ENCODE measurements around the gene MYO5B. TPM values are rescaled to one million over a fixed set of nuclear protein-coding genes. Genes with fewer than 3 reads are reported as not detected.

The MYO5B gene
- total and polyA plus RNA-seq, 2 of the 4 experiments (the other 2 are of a cell fraction) = 0.24 to 0.54 TPM

GRCh38 chr18:49926106-49926745 is 268.7 kb downstream of the MYO5B start:
- Histone ChIP-seq H3K9me3 (ENCODE audit: control insufficient read depth, insufficient read depth, low read length) (no peaks in the 10 kb centered on the region), H2BK20ac (ENCODE audit: low read depth, low read length) (no peak overlapping the region), H3K4ac (ENCODE audit: low read depth, low read length) (no peak overlapping the region), H3K79me1 (ENCODE audit: low read depth in 1 of 2, low read length in 2 of 2) (no peaks in the 10 kb centered on the region), H3K27me3 (ENCODE audit: control insufficient read depth, insufficient read depth, low read length) (peaks cover 8% of the 10 kb centered on the region), H3K56ac (ENCODE audit: extremely low read depth, insufficient read depth, low read length) (no peak overlapping the region), H3K9ac (ENCODE audit: low read depth, low read length) (no peak overlapping the region), H3K9me1 (ENCODE audit: insufficient read depth, low read length) (no peaks in the 10 kb centered on the region), H3K27ac (ENCODE audit: insufficient read depth, low read length) (no peak overlapping the region), H3K4me3 (ENCODE audit: insufficient read depth, low read depth, low read length) (no peak overlapping the region), H2AFZ (replicated peaks; ENCODE audit: low read length, poor library complexity) (no peak overlapping the region), H4K20me1 (ENCODE audit: insufficient read depth, low read length) (no peaks in the 10 kb centered on the region), H2BK5ac (ENCODE audit: low read depth, low read length, poor library complexity, severe bottlenecking) (no peak overlapping the region), H4K8ac (ENCODE audit: low read depth in 2 of 2, low read length in 2 of 2) (no peak overlapping the region), H4K91ac (ENCODE audit: insufficient read depth, low read depth, low read length) (no peak overlapping the region), H3K18ac (ENCODE audit: low read depth, low read length) (no peak overlapping the region), H2AK5ac (ENCODE audit: low read depth, low read length) (no peak overlapping the region), H2AK9ac (replicated peaks; ENCODE audit: low read depth, low read length, poor library complexity) (no peak overlapping the region), H4K5ac (ENCODE audit: low read depth, low read length) (no peak overlapping the region), H3K23ac (ENCODE audit: low read depth, low read length) (no peak overlapping the region), H3K4me2 (ENCODE audit: low read depth, low read length) (no peak overlapping the region), H2BK15ac (ENCODE audit: low read depth, low read length) (no peak overlapping the region), H3K14ac (replicated peaks; ENCODE audit: low read depth, low read length) (no peak overlapping the region), H2BK120ac (ENCODE audit: low read depth, low read length) (no peak overlapping the region), H3K36me3 (ENCODE audit: control insufficient read depth, insufficient read depth, low read length) (no peaks in the 10 kb centered on the region), H3K4me1 (ENCODE audit: control insufficient read depth, insufficient read depth, low read length) (no peaks in the 10 kb centered on the region)
- no peak for ATAC-seq (ENCODE audit: low read depth)
- WGBS, 2 experiments (ENCODE audit: extremely low coverage in 2 of 2, insufficient read length in 1 of 2) = no CpG with 5 or more reads among the region's 5 CpGs
- no TSS peak for BruUV-seq (replicated peaks)
- ChIA-PET CTCF (no interaction called here), POLR2A (ENCODE audit: unreplicated experiment) (no interaction called here)
- in situ Hi-C loops (cut with MboI; ENCODE audit: low sequenced_read_pairs) (no loop called here), intact Hi-C loops (cut with micrococcal nuclease) (no loop called here), dilution Hi-C loops (cut with HindIII; ENCODE audit: low sequenced_read_pairs, unreplicated experiment) (no loop called here)
- TF ChIP-seq MAZ (IDR thresholded peaks at IDR 0.05; ENCODE audit: borderline replicate concordance, low read depth, low read length) (no peak), RCOR1 (IDR thresholded peaks at IDR 0.05; ENCODE audit: insufficient replicate concordance, low read length) (no peak), MAFK (IDR thresholded peaks at IDR 0.05; ENCODE audit: low read depth, low read length) (no peak), CEBPB (IDR thresholded peaks at IDR 0.05; ENCODE audit: low read depth, low read length) (no peak), SMC3 (IDR thresholded peaks at IDR 0.05; ENCODE audit: low read depth, low read length) (no peak), ELK1 (IDR thresholded peaks at IDR 0.05; ENCODE audit: borderline replicate concordance, low read depth, low read length) (no peak), RAD21 (IDR thresholded peaks at IDR 0.05; ENCODE audit: low read length) (no peak), FOS (IDR thresholded peaks at IDR 0.05; ENCODE audit: low read depth, low read length) (no peak), BHLHE40 (IDR thresholded peaks at IDR 0.05; ENCODE audit: low read depth, low read length) (no peak), MXI1 (IDR thresholded peaks at IDR 0.05; ENCODE audit: borderline replicate concordance, low read depth, low read length) (no peak), CTCF (conservative IDR thresholded peaks at IDR 0.05; ENCODE audit: low read depth, low read length) (no peak), USF2 (IDR thresholded peaks at IDR 0.05; ENCODE audit: low read depth, low read length) (no peak), RFX5 (IDR thresholded peaks at IDR 0.05; ENCODE audit: low read depth, low read length) (no peak), POLR2A (IDR thresholded peaks at IDR 0.05; ENCODE audit: low read depth, low read length) (no peak), NFE2L2 (IDR thresholded peaks at IDR 0.05; ENCODE audit: low read depth, low read length) (no peak), CHD1 (IDR thresholded peaks at IDR 0.05; ENCODE audit: low read depth, low read length) (no peak)
- no peak for DNase-seq

Data from IMR-90 (cell line).